HG02571 (cell line): ENCODE data around the gene FBXO42.

Experiments used
- ATAC-seq: cut with Tn5 transposase; IDR thresholded peaks from one replicate; pipeline ENCODE4 v1.9.1; 2021; ENCODE audit warnings: mild to moderate bottlenecking, moderate library complexity; ENCODE audit not compliant: unreplicated experiment

FBXO42 gene

GRCh38 chr1:16326833-16327404, 25.4 kb downstream of the FBXO42 start:
- no peak for ATAC-seq

GRCh38 chr1:16324456-16324890, 27.8 kb downstream of the FBXO42 start:
- no peak for ATAC-seq

GRCh38 chr1:16321176-16321867, 31.0 kb downstream of the FBXO42 start:
- no peak for ATAC-seq

- no peak for ATAC-seq
Measured at GRCh38 chr1:16318555-16318954, 33.7 kb downstream of the FBXO42 start.

DNA sequence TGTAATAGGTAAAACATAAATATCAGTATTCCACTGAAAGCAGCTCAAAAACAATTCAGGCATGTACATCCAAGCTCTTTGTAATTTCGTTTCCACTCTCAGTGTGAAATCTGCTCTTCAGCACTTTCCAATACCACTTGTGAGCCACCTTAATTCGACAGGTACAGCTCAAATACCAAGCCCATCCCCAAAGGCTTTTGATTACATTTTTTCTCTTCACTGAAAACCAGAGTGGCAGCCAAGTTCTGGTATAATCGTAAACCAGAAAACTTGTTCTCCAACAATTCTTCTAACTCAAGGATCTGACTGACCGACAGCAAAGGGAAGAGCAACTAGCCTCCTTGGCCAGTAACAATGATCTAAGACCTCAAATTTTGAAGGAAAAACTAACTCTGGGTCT, 36.8 kb downstream of the FBXO42 start:
- ATAC-seq = no peak

GRCh38 chr1:16307222-16307621, 45.1 kb downstream of the FBXO42 start:
- no peak for ATAC-seq

- ATAC-seq = no peak
Measured at GRCh38 chr1:16302709-16303627, 49.3 kb downstream of the FBXO42 start.

DNA sequence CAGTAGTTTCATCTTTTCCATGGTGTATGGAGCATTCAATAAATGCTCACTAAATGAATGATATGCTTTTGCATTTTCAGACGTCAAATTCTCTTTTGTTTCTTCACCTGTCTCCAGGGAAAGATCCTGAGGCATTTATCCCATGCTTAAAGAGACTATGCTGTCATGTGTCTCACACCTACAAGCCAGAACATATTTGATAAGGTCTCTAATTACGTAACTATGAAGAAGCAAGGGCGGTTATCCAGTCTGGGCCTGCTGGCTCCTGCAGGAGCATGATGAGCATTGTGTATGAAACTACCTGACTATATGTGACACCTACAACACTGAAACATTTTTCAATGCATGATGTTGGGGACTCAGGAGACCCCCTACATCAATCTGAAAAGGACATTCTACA, 51.8 kb downstream of the FBXO42 start:
- ATAC-seq = no peak

DNA sequence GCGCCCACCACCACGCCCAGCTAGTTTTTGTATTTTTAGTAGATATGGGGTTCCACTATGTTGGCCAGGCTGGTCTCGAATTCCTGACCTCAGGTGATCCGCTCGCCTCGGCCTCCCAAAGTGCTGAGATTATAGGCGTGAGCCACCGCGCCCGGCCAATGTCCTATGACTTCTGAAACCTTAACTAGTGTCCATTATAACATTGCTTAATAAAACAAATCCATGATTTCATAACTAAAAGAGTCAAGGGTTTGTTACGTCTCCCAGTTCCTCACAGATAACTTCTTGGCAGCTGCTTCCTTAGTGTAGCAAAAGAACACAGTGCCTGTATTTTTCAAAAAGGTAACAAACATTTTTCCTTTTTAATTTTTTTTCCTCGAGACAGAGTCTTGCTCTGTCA, 53.6 kb downstream of the FBXO42 start:
- ATAC-seq = no peak

GRCh38 chr1:16296643-16297042, 55.6 kb downstream of the FBXO42 start:
- no peak for ATAC-seq

DNA sequence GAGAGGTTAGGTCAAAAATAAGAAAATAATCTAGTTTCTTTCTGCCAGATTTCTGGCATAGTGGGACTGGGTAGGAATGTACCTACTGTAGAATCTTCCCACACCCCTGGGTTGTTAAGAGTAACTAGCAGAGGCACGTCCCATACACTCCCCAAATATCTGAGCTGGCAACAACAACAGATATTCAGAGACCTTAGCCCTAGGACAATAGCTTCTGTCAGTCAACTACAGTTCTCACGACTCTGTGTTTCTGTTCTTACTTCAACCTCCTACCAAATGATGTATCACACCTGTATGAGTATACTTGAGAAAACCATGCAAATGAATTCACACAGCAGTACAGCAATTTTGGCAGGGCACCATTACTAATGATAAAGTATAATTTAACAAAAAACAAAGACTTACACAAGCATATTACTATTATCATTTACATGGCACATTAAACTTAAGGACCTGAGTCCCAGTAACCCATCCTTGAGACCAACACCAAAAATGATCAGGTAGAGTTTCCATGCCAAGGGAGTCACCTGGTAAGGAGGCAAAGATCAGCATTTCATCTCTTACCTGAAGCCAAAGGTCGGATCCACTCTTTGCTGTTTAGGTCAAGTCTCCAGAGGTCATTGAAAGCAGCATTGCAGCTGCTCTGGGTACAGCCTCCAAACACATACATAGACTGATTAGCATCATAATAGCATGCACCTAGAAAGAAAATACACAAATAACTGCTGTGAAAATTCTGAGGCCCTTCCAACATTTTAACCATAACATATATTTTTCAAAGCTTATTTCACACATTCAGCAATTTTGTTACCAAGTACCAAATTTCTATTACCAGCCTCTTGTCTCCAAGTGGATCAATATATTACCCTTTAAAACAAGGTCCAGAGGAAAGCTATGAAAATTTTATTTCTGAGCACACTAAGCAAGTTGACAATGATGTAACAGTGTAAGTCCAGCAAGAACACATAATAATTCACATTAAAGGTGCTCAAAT, 57.8 kb downstream of the FBXO42 start:
- ATAC-seq = no peak

DNA sequence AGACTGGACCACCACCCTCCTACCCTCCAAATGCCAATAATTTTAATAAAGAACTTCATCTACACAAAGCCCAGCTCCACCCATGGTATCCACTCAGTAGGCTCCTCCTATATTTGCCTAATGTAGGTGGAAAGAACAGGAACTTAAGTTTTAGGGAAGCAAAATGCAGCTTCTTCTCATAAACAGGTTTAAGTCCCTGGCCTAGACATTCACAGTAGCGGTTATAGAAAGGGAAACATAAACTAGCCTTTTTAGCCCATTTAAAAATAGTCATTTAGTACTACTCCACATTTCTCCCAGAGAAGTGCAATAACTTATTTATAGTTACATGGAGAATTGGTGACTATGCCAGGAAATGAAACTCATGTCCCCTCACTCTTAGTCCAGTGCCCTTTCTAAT, 58.7 kb downstream of the FBXO42 start:
- ATAC-seq = no peak

- no peak for ATAC-seq
Measured at GRCh38 chr1:16292739-16293138, 59.5 kb downstream of the FBXO42 start.

DNA sequence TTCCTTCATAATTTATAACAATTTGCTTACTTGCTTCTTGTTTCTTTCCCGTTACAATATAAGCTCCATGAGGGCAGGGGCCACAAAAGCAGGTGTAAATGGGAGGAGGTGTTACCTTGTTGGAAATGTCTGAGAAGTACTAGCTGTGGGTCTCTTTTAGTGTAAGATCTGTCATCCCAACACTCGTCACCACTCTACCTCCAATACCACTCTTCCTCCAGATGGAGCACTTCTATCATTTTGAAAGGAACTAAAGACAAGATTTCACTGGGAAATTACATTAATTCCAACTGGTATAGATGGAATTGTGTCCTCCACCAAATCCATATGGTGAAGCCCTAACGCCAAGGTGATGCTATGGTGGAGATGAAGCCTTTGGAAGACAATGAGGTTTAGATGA, 62.3 kb downstream of the FBXO42 start:
- no peak for ATAC-seq

GRCh38 chr1:16286122-16286521, 66.2 kb downstream of the FBXO42 start:
- no peak for ATAC-seq

DNA sequence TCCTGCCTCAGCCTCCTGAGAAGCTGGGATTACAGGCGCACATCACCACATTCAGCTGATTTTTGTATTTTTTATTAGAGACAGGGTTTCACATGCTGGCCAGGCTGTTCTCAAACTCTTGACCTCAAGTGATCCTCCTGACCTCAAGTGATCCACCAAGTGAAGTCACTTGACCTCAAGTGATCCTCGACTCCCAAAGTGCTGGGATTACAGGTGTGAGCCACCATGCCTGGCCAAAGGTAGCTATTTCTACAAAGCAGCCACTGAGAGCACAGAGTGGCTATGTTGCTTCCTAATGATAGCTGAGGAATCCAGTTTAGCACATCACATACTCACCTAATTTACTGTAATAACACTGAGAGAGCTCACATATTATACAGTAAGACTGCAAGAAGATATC, 70.5 kb downstream of the FBXO42 start:
- no peak for ATAC-seq

DNA sequence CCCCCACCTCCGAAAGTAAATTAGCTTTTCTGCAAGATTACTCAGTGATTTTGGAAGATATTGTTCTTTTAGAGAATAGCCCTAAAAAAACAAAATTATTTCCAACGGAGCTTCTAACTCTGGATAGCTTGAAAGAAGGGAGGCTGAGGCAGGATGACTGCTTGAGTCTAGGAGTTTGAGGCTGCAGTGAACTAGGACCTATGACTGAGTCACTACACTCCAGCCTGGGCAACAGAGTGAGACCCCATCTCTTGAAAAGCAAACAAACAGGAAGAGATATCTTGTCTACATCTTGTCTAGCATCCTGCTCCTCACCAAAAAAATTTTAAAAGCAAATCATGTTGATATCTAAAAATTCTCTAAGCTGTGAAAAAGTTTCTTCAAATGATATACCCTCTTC, 73.1 kb downstream of the FBXO42 start:
- ATAC-seq = no peak

GRCh38 chr1:16276302-16277030, 75.8 kb downstream of the FBXO42 start:
- no peak for ATAC-seq

GRCh38 chr1:16275591-16275990, 76.7 kb downstream of the FBXO42 start:
- ATAC-seq = no peak

- ATAC-seq = no peak
Measured at GRCh38 chr1:16267690-16268180, 84.5 kb downstream of the FBXO42 start.
